Retina (tissue), 1 donor: ENCODE data around the gene GMFB.

Source experiments
- DNase-seq: peaks from one replicate; pipeline ENCODE4 v3.0.0-alpha.2; 2016

Gene GMFB

DNA sequence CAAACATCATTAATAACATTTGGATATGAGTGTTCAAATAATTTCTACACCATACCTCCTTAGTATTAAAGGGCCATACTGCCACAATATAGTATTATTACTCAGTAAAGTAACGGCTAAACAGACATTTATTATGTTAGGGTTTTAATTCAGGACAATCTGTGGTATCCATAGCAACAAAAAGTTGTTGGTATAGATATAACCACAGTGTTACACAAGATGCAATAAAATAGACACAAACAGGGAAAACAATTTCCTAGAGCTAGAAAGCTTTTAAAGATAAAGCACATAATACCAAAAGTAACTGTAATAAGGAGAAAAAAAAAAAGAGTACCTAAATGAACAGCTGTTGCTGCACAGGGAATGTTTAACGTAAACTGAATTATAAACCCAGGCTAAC lies 63.7 kb downstream of the GMFB start:
- no peak for DNase-seq
